ENCODE data around the gene EPB41L1. TPM values are rescaled to one million over a fixed set of nuclear protein-coding genes. Genes with fewer than 3 reads are reported as not detected.

The EPB41L1 gene
- total and polyA plus RNA-seq, 2 experiments from 2014 or later = 17.0 to 19.2 TPM

DNA sequence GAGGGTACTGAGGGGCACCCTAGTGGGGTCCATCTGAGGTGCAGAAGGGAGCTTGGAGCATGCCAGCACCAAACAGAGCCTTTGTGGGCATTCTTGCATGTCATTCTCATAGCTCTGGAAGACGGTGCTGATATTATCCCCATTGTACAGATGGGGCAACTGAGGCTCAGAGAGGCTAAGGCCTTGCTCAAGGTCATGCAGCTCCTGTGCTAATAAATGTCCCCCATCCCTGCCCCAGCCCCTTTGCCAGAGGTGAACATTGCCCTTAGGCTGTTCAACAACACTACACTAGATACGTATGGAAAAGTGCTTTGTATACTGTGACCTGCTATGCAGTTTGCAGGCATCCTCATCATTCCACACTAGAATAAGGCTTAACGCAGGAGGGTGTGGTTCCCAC lies 5.5 kb upstream of the EPB41L1 start:
- Histone ChIP-seq H3K27ac (no peak overlapping the region), H3K9ac (no peak overlapping the region), H3K9me3 (ENCODE audit: low read depth) (no peaks in the 10 kb centered on the region), H3K4me3 (no peak overlapping the region), H3K4me1 (ENCODE audit: insufficient read depth) (peaks cover under 1% of the 10 kb centered on the region; the same call in 1 of the 2 replicates), H3K9me2 (ENCODE audit: insufficient read depth) (no peaks in the 10 kb centered on the region), H3K36me3 (ENCODE audit: low read depth) (no peaks in the 10 kb centered on the region), H3K27me3 (replicated peaks; ENCODE audit: insufficient read depth) (no peaks in the 10 kb centered on the region), H4K20me1 (ENCODE audit: insufficient read depth) (no peaks in the 10 kb centered on the region), H2AFZ (no peak overlapping the region), H3K79me2 (ENCODE audit: insufficient read depth) (no peaks in the 10 kb centered on the region), H3F3A (ENCODE audit: insufficient read depth) (no peaks in the 10 kb centered on the region), H3K4me2 (ENCODE audit: unreplicated experiment) (no peak overlapping the region)
- TF ChIP-seq EZH2 (IDR thresholded peaks at IDR 0.05; ENCODE audit: insufficient read depth, poor library complexity, severe bottlenecking) (no peak), EZH2phosphoT487 (IDR thresholded peaks at IDR 0.05; ENCODE audit: insufficient read depth, low read depth) (no peak)
- in situ Hi-C loops (cut with MboI) = no loop called here
- no peak for DNase-seq
- 63 to 84% methylated on average over 3 of the region's 3 CpGs for WGBS, 2 experiments (ENCODE audit: low coverage in 1 of 2, low lambda C conversion rate in 2 of 2, missing lambda C conversion rate in 2 of 2)

DNA sequence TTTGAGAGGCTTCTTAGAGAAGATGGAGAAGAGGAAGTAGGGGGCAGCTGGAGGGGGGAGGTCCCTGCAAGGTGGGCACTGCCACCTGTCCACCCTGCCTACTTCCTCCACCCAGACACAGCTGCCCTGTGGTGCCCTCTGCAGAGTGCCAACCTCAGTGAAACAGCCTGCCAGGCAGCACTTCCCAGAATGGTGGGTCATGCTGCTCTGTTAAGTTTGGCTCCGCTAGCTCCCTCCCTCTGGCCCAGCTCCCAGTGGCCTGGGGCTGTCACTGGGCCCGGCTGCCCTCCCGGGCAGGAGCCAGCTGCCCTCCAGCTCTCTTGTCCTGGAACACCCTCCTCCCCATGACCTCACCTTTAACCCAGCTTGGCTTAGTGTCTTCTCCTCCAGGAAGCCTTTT lies 5.1 kb upstream of the EPB41L1 start:
- Histone ChIP-seq H3K36me3 (ENCODE audit: low read depth) (no peaks in the 10 kb centered on the region), H3K9me3 (ENCODE audit: low read depth) (no peaks in the 10 kb centered on the region), H3K4me2 (ENCODE audit: unreplicated experiment) (no peak overlapping the region), H3K9me2 (ENCODE audit: insufficient read depth) (no peaks in the 10 kb centered on the region), H3F3A (ENCODE audit: insufficient read depth) (no peaks in the 10 kb centered on the region), H3K9ac (no peak overlapping the region), H3K79me2 (ENCODE audit: insufficient read depth) (no peaks in the 10 kb centered on the region), H3K27ac (no peak overlapping the region), H2AFZ (no peak overlapping the region), H3K4me3 (no peak overlapping the region), H3K27me3 (replicated peaks; ENCODE audit: insufficient read depth) (no peaks in the 10 kb centered on the region), H3K4me1 (ENCODE audit: insufficient read depth) (peaks cover 3% of the 10 kb centered on the region; the same call in 1 of the 2 replicates), H4K20me1 (ENCODE audit: insufficient read depth) (no peaks in the 10 kb centered on the region)
- DNase-seq = no peak
- no peak for TF ChIP-seq EZH2 (IDR thresholded peaks at IDR 0.05; ENCODE audit: insufficient read depth, poor library complexity, severe bottlenecking)
- no peak for TF ChIP-seq EZH2phosphoT487 (IDR thresholded peaks at IDR 0.05; ENCODE audit: insufficient read depth, low read depth)
- in situ Hi-C loops (cut with MboI) = no loop called here
- 36 to 41% methylated on average over 2 to 3 of the region's 3 CpGs for WGBS, 2 experiments (ENCODE audit: low coverage in 1 of 2, low lambda C conversion rate in 2 of 2, missing lambda C conversion rate in 2 of 2)

GRCh38 chr20:36150489-36150846 lies 4.1 kb upstream of the EPB41L1 start:
- H3F3A ChIP-seq (ENCODE audit: insufficient read depth) = no peaks in the 10 kb centered on the region
- H3K4me3 ChIP-seq = no peak overlapping the region
- 72 to 78% methylated on average over 3 of the region's 3 CpGs for WGBS, 2 experiments (ENCODE audit: low coverage in 1 of 2, low lambda C conversion rate in 2 of 2, missing lambda C conversion rate in 2 of 2)
- no peak overlapping the region for H3K9ac ChIP-seq
- no peak overlapping the region for H2AFZ ChIP-seq
- no peak overlapping the region for H3K27ac ChIP-seq
- H3K36me3 ChIP-seq (ENCODE audit: low read depth) = no peaks in the 10 kb centered on the region
- H3K4me1 ChIP-seq (ENCODE audit: insufficient read depth) = peaks cover 3% of the 10 kb centered on the region; the same call in 1 of the 2 replicates
- H3K79me2 ChIP-seq (ENCODE audit: insufficient read depth) = no peaks in the 10 kb centered on the region
- DNase-seq = no peak
- in situ Hi-C loops (cut with MboI) = no loop called here
- no peaks in the 10 kb centered on the region for H3K9me2 ChIP-seq (ENCODE audit: insufficient read depth)
- H3K9me3 ChIP-seq (ENCODE audit: low read depth) = no peaks in the 10 kb centered on the region
- TF ChIP-seq EZH2 (IDR thresholded peaks at IDR 0.05; ENCODE audit: insufficient read depth, poor library complexity, severe bottlenecking) = no peak
- H3K27me3 ChIP-seq (replicated peaks; ENCODE audit: insufficient read depth) = no peaks in the 10 kb centered on the region
- no peaks in the 10 kb centered on the region for H4K20me1 ChIP-seq (ENCODE audit: insufficient read depth)
- H3K4me2 ChIP-seq (ENCODE audit: unreplicated experiment) = no peak overlapping the region

DNA sequence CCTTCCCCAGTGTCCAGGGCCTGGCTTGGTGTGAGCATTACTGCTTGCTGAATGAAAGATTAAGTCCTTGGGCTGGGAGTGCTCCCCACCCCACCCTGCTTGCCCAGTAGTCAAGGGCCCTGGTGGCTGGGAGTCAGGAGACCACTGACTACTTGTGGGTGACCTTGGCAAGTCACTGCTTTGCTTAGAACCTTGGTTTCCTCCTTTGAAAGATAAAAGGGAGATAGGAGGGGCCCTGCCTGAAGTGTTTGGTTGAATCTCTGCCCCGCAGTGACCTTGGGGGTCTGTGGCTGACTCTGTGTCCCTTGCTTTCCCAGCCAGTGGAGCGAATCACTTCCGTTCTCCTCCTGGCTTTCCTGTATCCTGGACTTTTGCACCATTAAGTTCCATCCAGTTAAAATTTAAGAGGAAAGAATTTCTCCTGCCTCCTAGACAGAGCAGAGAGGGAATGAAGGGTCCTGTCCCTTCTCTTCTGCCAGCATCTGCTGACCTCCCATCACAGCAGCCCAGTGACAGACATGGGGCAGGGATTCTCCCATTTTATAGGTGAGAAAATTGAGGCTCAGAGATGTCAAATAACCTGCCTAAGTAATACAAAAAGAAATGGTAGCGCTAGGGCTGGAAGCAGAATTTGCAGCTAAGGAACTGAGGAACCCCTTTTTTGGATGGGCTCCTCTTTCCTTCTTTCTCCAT lies 3.5 kb upstream of the EPB41L1 start:
- Histone ChIP-seq H3K9ac (no peak overlapping the region), H3K4me3 (no peak overlapping the region), H3K27ac (no peak overlapping the region), H3K27me3 (replicated peaks; ENCODE audit: insufficient read depth) (no peaks in the 10 kb centered on the region), H3K4me2 (ENCODE audit: unreplicated experiment) (no peak overlapping the region), H4K20me1 (ENCODE audit: insufficient read depth) (no peaks in the 10 kb centered on the region), H3K9me2 (ENCODE audit: insufficient read depth) (no peaks in the 10 kb centered on the region), H3F3A (ENCODE audit: insufficient read depth) (no peaks in the 10 kb centered on the region), H3K4me1 (ENCODE audit: insufficient read depth) (peaks cover 3% of the 10 kb centered on the region; the same call in 1 of the 2 replicates), H3K36me3 (ENCODE audit: low read depth) (no peaks in the 10 kb centered on the region), H3K79me2 (ENCODE audit: insufficient read depth) (no peaks in the 10 kb centered on the region), H2AFZ (no peak overlapping the region), H3K9me3 (ENCODE audit: low read depth) (no peaks in the 10 kb centered on the region)
- TF ChIP-seq EZH2 (IDR thresholded peaks at IDR 0.05; ENCODE audit: insufficient read depth, poor library complexity, severe bottlenecking) (no peak), EZH2phosphoT487 (IDR thresholded peaks at IDR 0.05; ENCODE audit: insufficient read depth, low read depth) (no peak)
- 75 to 77% methylated on average over 4 of the region's 4 CpGs for WGBS, 2 experiments (ENCODE audit: low coverage in 1 of 2, low lambda C conversion rate in 2 of 2, missing lambda C conversion rate in 2 of 2)
- no peak for DNase-seq
- in situ Hi-C loops (cut with MboI) = no loop called here
